Sigmoid colon (tissue), 7 donors: ENCODE measurements around the gene CNMD. TPM values are rescaled to one million over a fixed set of nuclear protein-coding genes. Genes with fewer than 3 reads are reported as not detected.

Experiments
- DNase-seq: peaks from one replicate; pipeline ENCODE4 v3.0.0-alpha.2; 2019
- H3K27ac ChIP-seq, 4 donors: fragments of 200-600 bp; sonication (generic); one replicate each; pipeline ENCODE4 v1.5.1; 2016 to 2019; ENCODE audit warnings: mild to moderate bottlenecking in 1 of 4
- H3K27me3 ChIP-seq, 3 donors: fragments of 200-600 bp; sonication (generic); one replicate each; pipeline ENCODE4 v1.5.1; 2019; ENCODE audit warnings: mild to moderate bottlenecking in 1 of 3
- H3K36me3 ChIP-seq, 4 donors: fragments of 200-600 bp; sonication (generic); one replicate each; pipeline ENCODE4 v1.5.1; 2016 to 2019
- H3K4me1 ChIP-seq, 4 donors: fragments of 200-600 bp; sonication (generic); one replicate each; pipeline ENCODE4 v1.5.1; 2017 to 2019
- H3K4me3 ChIP-seq, 4 donors: fragments of 200-600 bp; sonication (generic); one replicate each; pipeline ENCODE4 v1.5.1; 2017 to 2019; ENCODE audit warnings: mild to moderate bottlenecking in 2 of 4, moderate library complexity in 1 of 4
- H3K9me3 ChIP-seq, 4 donors: fragments of 200-600 bp in 3 of 4; sonication (generic) in 3 of 4; one replicate each; pipeline versions ENCODE4 v1.5.1 to v1.6.1; 2013 to 2019
- CTCF ChIP-seq, 4 experiments: fragments of 450-650 bp in 3 of 4; fragments of 200-600 bp in 1 of 4; IDR thresholded peaks; one replicate each; pipeline ENCODE4 v1.5.1; 2016 to 2019; ENCODE audit warnings: antibody characterized with exemption in 4 of 4, mild to moderate bottlenecking in 3 of 4, moderate library complexity in 2 of 4
- EP300 ChIP-seq, 4 donors: sonication (generic); formaldehyde crosslinking; IDR thresholded peaks; one replicate each; pipeline ENCODE4 v1.6.1; 2017; ENCODE audit warnings: antibody characterized with exemption in 4 of 4
- POLR2A ChIP-seq, 2 donors: fragments of 450-650 bp; IDR thresholded peaks; one replicate each; pipeline ENCODE4 v1.6.1; 2016; ENCODE audit warnings: antibody characterized with exemption in 2 of 2, mild to moderate bottlenecking in 2 of 2, moderate library complexity in 2 of 2
- POLR2AphosphoS5 ChIP-seq, 4 donors: sonication (generic); formaldehyde crosslinking; IDR thresholded peaks; one replicate each; pipeline ENCODE4 v1.6.1; 2017; ENCODE audit warnings: antibody characterized with exemption in 4 of 4
- WGBS, 2 donors: extraction: QIAGEN DNeasy Blood & Tissue Kit; methylation state at CpG; one replicate each; pipeline ENCODE4 v1.1.7; 2013; 5-methylcytosine and 5-hydroxymethylcytosine counted together
- intact Hi-C: fragments of 100-400 bp; cut with DNase I; formaldehyde crosslinking; loops from one replicate; pipeline ENCODE4 v1.15.1; 2023
- polyA plus RNA-seq, 3 donors: library from polyadenylated mRNA; stranded (reverse); fragments of 200-250 nt; gene quantifications; one replicate each; pipeline ENCODE4 v1.2.3, GENCODE V29; 2013
- total RNA-seq, 4 donors: library from RNA; depleted of rRNA; stranded (reverse); fragments of >200 nt; gene quantifications; one replicate each; pipeline ENCODE4 v1.1.0, GENCODE V29; 2016
- donor health status: healthy with polysubstance abuse.
- donor health status: Bipolar disorder and iron deficiency.
- donor health status: healthy.

The CNMD gene
- total and polyA plus RNA-seq, 7 donors: 0.10 TPM; not detected in 6

GRCh38 chr13:52767949-52768516 lies 28.4 kb upstream of the CNMD start:
- 79% methylated on average over 4 of the region's 4 CpGs for WGBS, 2 donors
- H3K4me1 ChIP-seq: no peaks in the 10 kb centered on the region
- TF ChIP-seq CTCF (IDR thresholded peaks at IDR 0.05): no peak
- TF ChIP-seq POLR2A (IDR thresholded peaks at IDR 0.05): no peak
- no peak for TF ChIP-seq POLR2AphosphoS5 (IDR thresholded peaks at IDR 0.05)
- no peak for TF ChIP-seq EP300 (IDR thresholded peaks at IDR 0.05)
- no peaks in the 10 kb centered on the region for H3K36me3 ChIP-seq
- DNase-seq: no peak
- no peak overlapping the region for H3K27ac ChIP-seq
- intact Hi-C loops: no loop called here
- H3K9me3 ChIP-seq: no peaks in the 10 kb centered on the region
- no peaks in the 10 kb centered on the region for H3K27me3 ChIP-seq
- H3K4me3 ChIP-seq: no peak overlapping the region

- no peak for DNase-seq
- 72 to 77% methylated on average over 11 of the region's 11 CpGs for WGBS, 2 donors
- no peak overlapping the region for H3K4me3 ChIP-seq
- TF ChIP-seq EP300 (IDR thresholded peaks at IDR 0.05): no peak
- TF ChIP-seq POLR2A (IDR thresholded peaks at IDR 0.05): no peak
- TF ChIP-seq POLR2AphosphoS5 (IDR thresholded peaks at IDR 0.05): no peak
- TF ChIP-seq CTCF (IDR thresholded peaks at IDR 0.05): no peak
- no peaks in the 10 kb centered on the region for H3K27me3 ChIP-seq
- no peaks in the 10 kb centered on the region for H3K4me1 ChIP-seq
- no peaks in the 10 kb centered on the region for H3K9me3 ChIP-seq
- H3K27ac ChIP-seq: no peak overlapping the region
- intact Hi-C loops: no loop called here
- no peaks in the 10 kb centered on the region for H3K36me3 ChIP-seq
These were observed 26.2 kb upstream of the CNMD start for GRCh38 chr13:52765611-52766390.

GRCh38 chr13:52760077-52760476 lies 20.5 kb upstream of the CNMD start:
- Histone ChIP-seq H3K4me3 (no peak overlapping the region), H3K36me3 (no peaks in the 10 kb centered on the region), H3K4me1 (no peaks in the 10 kb centered on the region), H3K27me3 (no peaks in the 10 kb centered on the region), H3K27ac (no peak overlapping the region), H3K9me3 (no peaks in the 10 kb centered on the region)
- no peak for DNase-seq
- WGBS, 2 donors: 20 to 50% methylated on average over 2 of the region's 2 CpGs
- TF ChIP-seq EP300 (IDR thresholded peaks at IDR 0.05) (no peak), POLR2A (IDR thresholded peaks at IDR 0.05) (no peak), POLR2AphosphoS5 (IDR thresholded peaks at IDR 0.05) (no peak), CTCF (IDR thresholded peaks at IDR 0.05) (no peak)
- intact Hi-C loops: no loop called here

GRCh38 chr13:52758114-52758513 lies 18.5 kb upstream of the CNMD start:
- H3K36me3 ChIP-seq: no peaks in the 10 kb centered on the region
- H3K9me3 ChIP-seq: no peaks in the 10 kb centered on the region
- H3K27ac ChIP-seq: no peak overlapping the region
- intact Hi-C loops: no loop called here
- H3K4me1 ChIP-seq: no peaks in the 10 kb centered on the region
- TF ChIP-seq POLR2AphosphoS5 (IDR thresholded peaks at IDR 0.05): no peak
- no peak for TF ChIP-seq CTCF (IDR thresholded peaks at IDR 0.05)
- TF ChIP-seq EP300 (IDR thresholded peaks at IDR 0.05): no peak
- TF ChIP-seq POLR2A (IDR thresholded peaks at IDR 0.05): no peak
- no peaks in the 10 kb centered on the region for H3K27me3 ChIP-seq
- 70% methylated on average over 3 of the region's 3 CpGs for whole genome bisulfite sequencing, 2 donors
- no peak overlapping the region for H3K4me3 ChIP-seq
- no peak for DNase-seq
